Activated CD4-positive, alpha-beta T cell treated with anti-CD3 and anti-CD28 coated beads, Interleukin-10, Interleukin-2, amounts not matched to agents 100 ng/mL and 50 ng/mL, durations not matched to agents 16 hours and 8 hours (primary cell): ENCODE results near the gene PAPSS2.

Experiments used
- DNase-seq: peaks from one replicate; pipeline ENCODE4 v3.0.0-alpha.2; 2020

The PAPSS2 gene

DNA sequence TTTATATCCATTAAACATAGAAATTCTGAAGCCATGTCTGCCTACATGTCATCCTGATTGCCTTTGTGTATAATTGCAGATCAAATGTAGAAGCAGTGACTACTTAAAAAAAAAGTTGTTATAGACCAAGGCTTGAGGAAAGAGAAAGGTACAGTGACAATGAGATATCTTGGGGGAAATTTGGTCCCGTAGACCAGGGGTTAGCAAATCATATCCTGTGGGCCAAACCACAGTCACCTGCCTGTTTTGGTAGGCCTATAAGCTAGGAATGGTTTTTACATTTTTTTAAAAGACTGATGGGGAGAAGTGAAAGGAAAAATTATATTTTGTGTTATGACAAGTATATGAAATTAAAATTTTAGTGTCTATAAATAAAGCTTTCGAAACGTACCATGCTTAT is 12.9 kb downstream of the PAPSS2 start:
- DNase-seq, result no peak

- DNase-seq, result no peak
These were observed 15.3 kb downstream of the PAPSS2 start for GRCh38 chr10:87674943-87675342.

GRCh38 chr10:87675396-87676376 is 16.0 kb downstream of the PAPSS2 start:
- DNase-seq, result no peak

DNA sequence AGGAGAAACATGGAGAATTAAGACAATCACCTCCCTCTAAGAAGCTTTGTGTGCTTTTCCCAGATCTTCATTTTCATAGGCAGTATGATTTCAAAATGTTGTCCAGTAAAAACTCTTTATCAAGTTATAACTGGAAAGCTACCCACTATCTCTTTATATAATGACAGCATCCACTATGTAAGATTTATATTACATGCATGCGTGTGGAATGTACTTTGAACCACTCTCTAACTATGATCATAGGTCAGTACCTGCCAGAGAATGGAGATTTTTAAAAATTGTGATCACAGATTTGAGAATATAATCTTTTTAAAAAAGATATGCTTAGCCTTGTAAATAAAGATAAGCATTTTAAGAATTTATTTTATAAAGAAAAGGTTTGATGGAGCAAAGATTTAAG is 17.9 kb downstream of the PAPSS2 start:
- no peak for DNase-seq

DNA sequence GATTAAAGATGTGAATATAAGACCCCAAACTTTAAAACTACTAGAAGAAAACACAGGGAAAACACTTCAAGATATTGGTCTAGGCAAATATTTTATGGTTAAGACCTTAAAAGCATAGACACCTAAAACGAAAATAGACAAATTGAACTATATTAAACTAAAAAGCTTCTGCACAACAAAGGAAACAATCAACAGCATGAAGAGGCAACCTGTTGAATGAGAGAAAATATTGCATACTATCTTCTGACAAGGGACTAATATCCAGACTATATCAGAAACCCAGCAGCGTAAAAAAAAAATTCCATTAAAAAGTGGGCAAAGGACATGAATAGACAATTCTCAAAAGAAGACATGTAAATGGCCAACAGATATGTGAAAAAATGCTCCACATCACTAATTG is 18.6 kb downstream of the PAPSS2 start:
- no peak for DNase-seq

GRCh38 chr10:87683356-87683755 is 23.7 kb downstream of the PAPSS2 start:
- no peak for DNase-seq

GRCh38 chr10:87684001-87684638 is 24.4 kb downstream of the PAPSS2 start:
- no peak for DNase-seq

- DNase-seq, result no peak
These were observed 26.3 kb downstream of the PAPSS2 start for GRCh38 chr10:87685832-87686574.

DNA sequence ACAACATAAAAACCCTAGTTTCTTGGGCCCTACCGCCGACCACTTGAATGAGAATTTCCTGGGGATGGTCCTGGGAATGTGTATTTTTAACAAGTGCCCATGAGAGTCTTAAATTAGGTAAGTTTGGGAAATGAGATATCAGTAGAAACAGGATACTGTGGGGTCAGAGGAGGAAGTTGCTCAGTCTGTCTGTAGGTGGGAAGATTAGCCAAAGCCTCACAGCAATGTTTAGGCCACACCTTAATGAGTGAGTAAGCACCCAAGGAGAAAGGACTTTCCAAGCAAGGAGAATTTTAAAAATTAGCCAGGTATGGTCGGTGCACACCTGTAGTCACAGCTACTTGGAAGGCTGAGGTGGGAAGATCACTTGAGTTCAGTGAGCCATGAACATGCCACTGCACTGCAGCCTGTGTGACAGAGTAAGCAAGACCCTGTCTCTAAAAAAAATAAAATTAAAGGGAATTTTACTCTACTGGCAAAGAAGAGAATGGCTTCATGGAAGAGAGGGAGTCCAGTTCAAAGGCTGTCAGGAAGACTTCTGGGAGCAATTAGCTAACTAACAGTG is 31.9 kb downstream of the PAPSS2 start:
- DNase-seq, result no peak

GRCh38 chr10:87692956-87693484 is 33.3 kb downstream of the PAPSS2 start:
- no peak for DNase-seq

GRCh38 chr10:87694011-87694794 is 34.5 kb downstream of the PAPSS2 start:
- no peak for DNase-seq

DNA sequence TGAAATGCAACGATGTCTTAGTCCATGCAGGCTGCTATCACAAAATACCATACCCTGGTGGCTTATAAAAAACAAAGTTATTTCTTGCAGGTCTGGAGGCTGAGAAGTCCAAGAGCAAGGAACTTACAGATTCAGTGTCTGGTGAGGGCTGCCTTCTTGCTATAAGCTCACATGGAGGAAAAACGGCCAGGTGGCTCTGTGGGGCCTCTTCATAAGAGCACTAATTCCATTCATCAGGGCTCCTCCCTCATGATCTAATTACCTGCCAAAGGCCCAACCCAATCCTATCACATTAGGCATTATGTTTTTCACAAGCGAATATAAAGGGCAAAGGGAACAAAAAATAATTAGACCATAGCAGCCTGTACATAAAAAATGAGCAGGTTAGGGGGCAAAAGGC is 35.4 kb downstream of the PAPSS2 start:
- no peak for DNase-seq

GRCh38 chr10:87696922-87697745 is 37.5 kb downstream of the PAPSS2 start:
- no peak for DNase-seq

GRCh38 chr10:87700031-87700796 is 40.5 kb downstream of the PAPSS2 start:
- DNase-seq, result no peak

DNA sequence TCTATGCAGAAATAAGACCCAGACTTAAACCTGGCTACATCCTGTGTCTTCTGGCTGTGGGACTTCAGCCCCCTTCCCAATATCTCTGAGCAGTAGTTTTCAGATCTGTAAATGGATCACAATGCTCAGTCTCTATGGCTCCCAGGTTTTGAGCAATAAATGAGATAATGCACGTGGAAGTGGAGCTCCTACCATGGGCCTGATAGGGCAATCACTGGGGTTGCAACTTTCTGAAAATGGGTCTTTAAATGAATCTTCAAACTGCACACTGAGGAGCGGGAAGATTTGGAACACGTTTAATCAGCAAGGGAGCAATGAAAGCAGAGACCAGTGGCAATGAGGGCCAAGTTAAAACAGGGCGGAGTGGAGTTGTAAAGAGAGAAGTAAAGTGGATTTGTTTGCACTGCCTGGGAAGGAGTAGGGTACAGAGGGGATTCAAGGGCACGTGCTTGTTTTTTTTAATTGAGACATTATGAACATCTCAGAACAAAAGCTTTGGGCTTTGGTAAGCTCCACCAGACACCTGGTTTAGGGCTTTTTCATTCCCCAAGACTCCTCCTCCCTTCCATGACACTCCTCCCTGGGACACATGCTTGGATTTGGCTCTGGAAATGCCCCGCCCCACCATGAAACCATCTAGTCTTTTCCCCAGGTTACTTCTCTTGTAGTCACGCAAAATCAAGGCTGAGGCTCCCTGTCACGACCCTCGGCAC is 42.7 kb downstream of the PAPSS2 start:
- no peak for DNase-seq

DNA sequence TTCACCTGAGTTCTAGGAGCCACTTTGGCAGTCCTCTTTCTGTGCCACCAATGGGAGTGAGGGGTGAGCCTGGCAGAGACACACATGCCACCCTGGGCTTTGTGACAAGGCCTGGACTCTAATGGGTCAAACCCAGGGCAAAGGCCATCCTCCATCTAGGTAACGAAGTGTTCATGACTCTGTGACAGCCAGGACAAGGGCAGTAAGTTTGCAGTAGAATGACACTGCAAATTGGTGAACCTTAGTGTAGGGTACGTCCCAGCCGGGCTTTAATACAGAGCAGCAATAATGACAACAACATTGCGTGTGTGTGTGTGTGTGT is 43.3 kb downstream of the PAPSS2 start:
- no peak for DNase-seq

DNA sequence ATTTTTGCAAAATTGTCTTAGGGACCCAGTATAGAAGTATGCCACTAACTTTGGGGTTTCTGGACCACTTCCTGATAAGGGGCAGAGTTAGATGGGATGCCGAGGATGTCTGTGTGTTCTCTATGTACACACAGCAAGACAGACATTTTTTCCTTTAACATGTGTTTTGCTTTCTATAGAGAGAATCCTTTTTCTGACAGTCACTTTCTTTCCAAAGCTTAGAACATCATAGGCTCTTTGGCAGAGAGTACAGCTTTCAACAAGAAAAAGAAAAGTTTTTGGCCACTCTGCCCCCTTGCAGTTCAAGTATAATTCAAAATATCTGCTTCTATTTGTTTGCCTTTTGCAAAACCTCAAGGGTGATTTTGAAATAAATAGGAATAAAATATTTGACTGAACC is 44.1 kb downstream of the PAPSS2 start:
- no peak for DNase-seq

- no peak for DNase-seq
These were observed 45.7 kb downstream of the PAPSS2 start for GRCh38 chr10:87705339-87705738.

DNA sequence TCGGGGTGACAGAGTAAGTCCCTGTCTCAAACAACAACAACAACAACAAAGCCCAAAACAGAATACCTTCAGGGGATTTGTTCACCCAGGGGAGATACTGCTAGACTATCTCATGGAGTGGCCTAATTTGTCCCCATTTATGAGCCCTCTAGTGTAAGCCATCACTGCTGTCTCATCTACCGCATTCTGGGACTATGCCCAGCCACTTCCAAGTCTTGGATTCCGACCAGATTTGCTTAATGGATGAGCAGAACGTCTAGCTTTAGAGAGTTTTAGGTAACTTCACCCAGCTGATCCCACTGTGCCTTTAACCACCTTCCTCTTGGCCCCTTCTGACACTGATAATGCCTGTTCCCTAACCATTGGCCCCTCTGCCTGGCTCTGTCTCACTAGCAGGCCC is 47.1 kb downstream of the PAPSS2 start:
- DNase-seq, result no peak

DNA sequence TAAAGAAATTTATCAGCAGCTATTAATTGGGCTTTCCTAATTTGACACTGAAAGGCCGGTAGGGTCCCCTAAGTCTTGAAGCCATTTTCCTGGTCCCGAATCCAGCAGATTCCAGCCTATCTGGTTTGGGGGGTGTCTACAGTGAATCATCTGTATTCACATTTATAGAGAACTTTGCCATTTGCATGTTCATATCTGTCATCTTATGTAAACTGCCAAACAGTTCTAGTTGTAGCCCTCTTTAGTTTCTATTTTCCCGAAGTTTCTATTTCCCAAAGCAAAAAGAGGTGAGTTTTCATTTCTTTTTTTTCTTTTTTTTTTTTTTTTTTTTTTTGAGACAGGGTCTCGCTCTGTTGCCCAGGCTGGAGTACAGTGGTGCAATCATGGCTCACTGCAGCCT is 47.6 kb downstream of the PAPSS2 start:
- DNase-seq, result no peak
